Tibial artery (tissue), 4 donors: ENCODE measurements around the gene CPNE4.

Source experiments
- DNase-seq, 2 donors: peaks; one replicate each; pipeline ENCODE4 v3.0.0-alpha.2; 2019
- H3K27ac ChIP-seq, 2 donors: fragments of 200-600 bp; sonication (generic) in 1 of 2; 1 replicate in 1 of 2; 2 replicates in 1 of 2; pipeline ENCODE4 v1.5.1; 2018 to 2019; ENCODE audit warnings: mild to moderate bottlenecking in 1 of 2
- H3K27me3 ChIP-seq, 2 donors: fragments of 200-600 bp; sonication (generic) in 1 of 2; one replicate each; pipeline versions ENCODE4 v1.5.1 to v1.6.0; 2016 to 2019
- H3K36me3 ChIP-seq, 3 donors: fragments of 200-600 bp; sonication (generic) in 2 of 3; one replicate each; pipeline ENCODE4 v1.5.1; 2016 to 2019; ENCODE audit warnings: mild to moderate bottlenecking in 2 of 3
- H3K4me1 ChIP-seq, 4 donors: fragments of 200-600 bp; sonication (generic) in 2 of 4; 1 replicate in 3 of 4; 2 replicates in 1 of 4; pipeline ENCODE4 v1.5.1; 2016 to 2019
- H3K4me3 ChIP-seq, 2 donors: fragments of 200-600 bp; sonication (generic) in 1 of 2; 1 replicate in 1 of 2; 2 replicates in 1 of 2; pipeline ENCODE4 v1.5.1; 2018 to 2019; ENCODE audit warnings: mild to moderate bottlenecking in 2 of 2
- H3K9me3 ChIP-seq, 3 donors: fragments of 200-600 bp; sonication (generic) in 1 of 3; one replicate each; pipeline ENCODE4 v1.5.1; 2016 to 2019
- CTCF ChIP-seq, 2 experiments: fragments of 200-600 bp in 1 of 2; fragments of 450-650 bp in 1 of 2; IDR thresholded peaks; one replicate each; pipeline ENCODE4 v1.5.1; 2017 to 2019; ENCODE audit warnings: antibody characterized with exemption in 2 of 2, mild to moderate bottlenecking in 1 of 2, moderate library complexity in 1 of 2
- intact Hi-C: fragments of 100-400 bp; cut with DNase I; formaldehyde crosslinking; loops from one replicate; pipeline ENCODE4 v1.15.0; 2023; ENCODE audit warnings: low total_unique reads

Gene CPNE4

GRCh38 chr3:131778526-131778925 is 256.3 kb downstream of the CPNE4 start:
- Histone ChIP-seq H3K4me1 (no peaks in the 10 kb centered on the region), H3K27me3 (no peaks in the 10 kb centered on the region), H3K27ac (no peak overlapping the region), H3K9me3 (no peaks in the 10 kb centered on the region), H3K4me3 (no peak overlapping the region), H3K36me3 (no peaks in the 10 kb centered on the region)
- no peak for TF ChIP-seq CTCF (IDR thresholded peaks at IDR 0.05)
- no peak for DNase-seq
- intact Hi-C loops = no loop called here

GRCh38 chr3:131775650-131776049 is 259.2 kb downstream of the CPNE4 start:
- Histone ChIP-seq H3K4me3 (no peak overlapping the region), H3K36me3 (no peaks in the 10 kb centered on the region), H3K4me1 (no peaks in the 10 kb centered on the region), H3K27me3 (no peaks in the 10 kb centered on the region), H3K9me3 (no peaks in the 10 kb centered on the region), H3K27ac (no peak overlapping the region)
- no peak for TF ChIP-seq CTCF (IDR thresholded peaks at IDR 0.05)
- intact Hi-C loops = no loop called here
- no peak for DNase-seq

GRCh38 chr3:131772269-131773026 is 262.4 kb downstream of the CPNE4 start:
- intact Hi-C loops = no loop called here
- DNase-seq = no peak
- Histone ChIP-seq H3K27me3 (no peaks in the 10 kb centered on the region), H3K27ac (no peak overlapping the region), H3K4me3 (no peak overlapping the region), H3K4me1 (no peaks in the 10 kb centered on the region), H3K36me3 (no peaks in the 10 kb centered on the region), H3K9me3 (no peaks in the 10 kb centered on the region)
- no peak for TF ChIP-seq CTCF (IDR thresholded peaks at IDR 0.05)

- Histone ChIP-seq H3K27ac (no peak overlapping the region), H3K27me3 (no peaks in the 10 kb centered on the region), H3K4me1 (no peaks in the 10 kb centered on the region), H3K36me3 (no peaks in the 10 kb centered on the region), H3K9me3 (no peaks in the 10 kb centered on the region), H3K4me3 (no peak overlapping the region)
- DNase-seq = no peak
- intact Hi-C loops = no loop called here
- TF ChIP-seq CTCF (IDR thresholded peaks at IDR 0.05) = no peak
Measured at GRCh38 chr3:131762981-131763564, 271.7 kb downstream of the CPNE4 start.

- TF ChIP-seq CTCF (IDR thresholded peaks at IDR 0.05) = no peak
- H3K9me3 ChIP-seq = peaks cover 0 to 8% (median 4%) of the 10 kb centered on the region in 3 donors
- intact Hi-C loops = no loop called here
- H3K27ac ChIP-seq = no peak overlapping the region
- H3K4me3 ChIP-seq = no peak overlapping the region
- H3K36me3 ChIP-seq = no peaks in the 10 kb centered on the region
- DNase-seq = no peak
- no peaks in the 10 kb centered on the region for H3K4me1 ChIP-seq
- no peaks in the 10 kb centered on the region for H3K27me3 ChIP-seq
Measured at GRCh38 chr3:131756405-131756804, 278.4 kb downstream of the CPNE4 start.
